Stimulated activated CD8-positive, alpha-beta memory T cell treated with anti-CD3 and anti-CD28 coated beads, Interleukin-4, amount 100 ng/mL, for 48 hours (primary cell): ENCODE data around the gene NCF4.

Experiments
- DNase-seq: peaks from one replicate; pipeline ENCODE4 v3.0.0-alpha.2; 2020

Gene NCF4

GRCh38 chr22:36860821-36861659 is at the start of gene NCF4:
NCF4 (plus strand) TSS chr22:36861006; CDS start chr22:36861172, 166 bp downstream.
- peak; percentile 62 for DNase-seq

GRCh38 chr22:36811094-36811800 is 49.6 kb upstream of the NCF4 start:
- DNase-seq = no peak

- DNase-seq = no peak
These were observed 46.0 kb upstream of the NCF4 start for GRCh38 chr22:36814801-36815200.

GRCh38 chr22:36815558-36816338 is 45.1 kb upstream of the NCF4 start:
- no peak for DNase-seq

- no peak for DNase-seq
These were observed 44.5 kb upstream of the NCF4 start for GRCh38 chr22:36816339-36816635.

GRCh38 chr22:36816636-36817524 is 43.9 kb upstream of the NCF4 start, which contains the start of gene PVALB:
PVALB (minus strand) TSS chr22:36817035; CDS start chr22:36817005, 30 bp downstream.
- DNase-seq = no peak

- DNase-seq = no peak
These were observed 43.3 kb upstream of the NCF4 start for GRCh38 chr22:36817525-36817848.

GRCh38 chr22:36818010-36818642 is 42.7 kb upstream of the NCF4 start:
- DNase-seq = no peak

GRCh38 chr22:36819112-36819511 is 41.7 kb upstream of the NCF4 start:
- no peak for DNase-seq

- no peak for DNase-seq
These were observed 38.2 kb upstream of the NCF4 start for GRCh38 chr22:36822581-36822980.

GRCh38 chr22:36823186-36823839 is 37.5 kb upstream of the NCF4 start:
- no peak for DNase-seq

- DNase-seq = no peak
These were observed 36.2 kb upstream of the NCF4 start for GRCh38 chr22:36824655-36825054.

- DNase-seq = no peak
These were observed 34.5 kb upstream of the NCF4 start for GRCh38 chr22:36826262-36826661.

- no peak for DNase-seq
These were observed 32.0 kb upstream of the NCF4 start for GRCh38 chr22:36828815-36829214.

GRCh38 chr22:36829370-36830002 is 31.3 kb upstream of the NCF4 start:
- DNase-seq = no peak

- no peak for DNase-seq
These were observed 30.2 kb upstream of the NCF4 start for GRCh38 chr22:36830601-36831000.

- no peak for DNase-seq
These were observed 29.6 kb upstream of the NCF4 start for GRCh38 chr22:36831206-36831605.

- DNase-seq = no peak
These were observed 29.1 kb upstream of the NCF4 start for GRCh38 chr22:36831717-36832116.

GRCh38 chr22:36833073-36833472 is 27.7 kb upstream of the NCF4 start:
- DNase-seq = no peak

GRCh38 chr22:36835903-36836302 is 24.9 kb upstream of the NCF4 start:
- DNase-seq = no peak
